Kidney glomerular epithelial cell (primary cell): Measurements from ENCODE around the gene EPDR1.

Experiments used
- DNase-seq: peaks from one replicate; lab custom pipeline; 2025; lab: John Stamatoyannopoulos, UW

The EPDR1 gene

GRCh38 chr7:37920305-37920848 lies at the start of gene EPDR1:
Gene EPDR1, plus strand, starts transcription at chr7:37920640. Its CDS starts 300 bp downstream, at chr7:37920940.
- peak; percentile 72 for DNase-seq

GRCh38 chr7:37882086-37882485 lies 38.4 kb upstream of the EPDR1 start:
- DNase-seq: no peak

- DNase-seq: no peak
Measured at GRCh38 chr7:37893359-37893758, 27.1 kb upstream of the EPDR1 start.

- DNase-seq: no peak
Measured at GRCh38 chr7:37894671-37895070, 25.8 kb upstream of the EPDR1 start.

GRCh38 chr7:37899712-37900247 lies 20.7 kb upstream of the EPDR1 start:
- DNase-seq: peak; percentile 50

GRCh38 chr7:37901236-37901827 lies 19.1 kb upstream of the EPDR1 start:
- peak; percentile 51 for DNase-seq

- DNase-seq: peak; percentile 46
Measured at GRCh38 chr7:37901890-37902524, 18.4 kb upstream of the EPDR1 start.

GRCh38 chr7:37908221-37908788 lies 12.1 kb upstream of the EPDR1 start:
- peak; percentile 43 for DNase-seq

GRCh38 chr7:37912756-37913155 lies 7.7 kb upstream of the EPDR1 start:
- DNase-seq: no peak

GRCh38 chr7:37915438-37915837 lies 5.0 kb upstream of the EPDR1 start:
- DNase-seq: no peak

- no peak for DNase-seq
Measured at GRCh38 chr7:37916017-37916672, 4.3 kb upstream of the EPDR1 start.

GRCh38 chr7:37916673-37917660 lies 3.5 kb upstream of the EPDR1 start, which contains the start of gene SFRP4:
Gene SFRP4, minus strand, starts transcription at chr7:37916817. Its CDS starts 280 bp downstream, at chr7:37916537.
- DNase-seq: peak; percentile 63

- no peak for DNase-seq
Measured at GRCh38 chr7:37918526-37918925, 1.9 kb upstream of the EPDR1 start.

GRCh38 chr7:37920849-37921805 lies 687 bp downstream of the EPDR1 start:
- DNase-seq: peak; percentile 41

GRCh38 chr7:37921876-37922275 lies 1.4 kb downstream of the EPDR1 start:
- DNase-seq: no peak

GRCh38 chr7:37923996-37924395 lies 3.6 kb downstream of the EPDR1 start:
- DNase-seq: no peak

GRCh38 chr7:37924491-37925041 lies 4.1 kb downstream of the EPDR1 start:
- no peak for DNase-seq

GRCh38 chr7:37925620-37926019 lies 5.2 kb downstream of the EPDR1 start:
- DNase-seq: no peak

GRCh38 chr7:37927773-37928444 lies 7.5 kb downstream of the EPDR1 start:
- DNase-seq: no peak
